Ovary (tissue), 9 donors: ENCODE results near the gene OTOP3. TPM values are rescaled to one million over a fixed set of nuclear protein-coding genes. Genes with fewer than 3 reads are reported as not detected.

Experiments
- DNase-seq, 5 donors: peaks; one replicate each; pipeline ENCODE4 v3.0.0-alpha.2; 2019 to 2020
- H3K27ac ChIP-seq, 2 donors: fragments of 200-600 bp; one replicate each; pipeline versions ENCODE4 v1.5.1 to v1.8.0; 2019 to 2022
- H3K27me3 ChIP-seq: fragments of 200-600 bp; one replicate; pipeline ENCODE4 v1.8.0; 2022
- H3K36me3 ChIP-seq: fragments of 200-600 bp; sonication (generic); one replicate; pipeline ENCODE4 v1.5.1; 2019
- H3K4me1 ChIP-seq: one replicate; pipeline ENCODE4 v1.8.1; 2013; ENCODE audit warnings: mild to moderate bottlenecking, moderate library complexity; ENCODE audit not compliant: insufficient read depth
- H3K4me3 ChIP-seq: fragments of 200-600 bp; sonication (generic); one replicate; pipeline ENCODE4 v1.5.1; 2017
- H3K9me3 ChIP-seq, 2 donors: fragments of 200-600 bp in 1 of 2; sonication (generic) in 1 of 2; one replicate each; pipeline versions ENCODE4 v1.5.1 to v1.8.1; 2013 to 2019; ENCODE audit warnings: mild to moderate bottlenecking in 1 of 2, moderate library complexity in 1 of 2
- CTCF ChIP-seq, 3 donors: fragments of 450-650 bp in 2 of 3; fragments of 200-600 bp in 1 of 3; IDR thresholded peaks; one replicate each; pipeline versions ENCODE4 v1.5.1 to v1.8.0; 2016 to 2022; ENCODE audit warnings: antibody characterized with exemption in 3 of 3, mild to moderate bottlenecking in 1 of 3
- EP300 ChIP-seq: sonication (generic); formaldehyde crosslinking; IDR thresholded peaks from one replicate; pipeline ENCODE4 v1.6.1; 2017; ENCODE audit warnings: antibody characterized with exemption
- POLR2A ChIP-seq: fragments of 450-650 bp; IDR thresholded peaks from one replicate; pipeline ENCODE4 v1.6.1; 2017; ENCODE audit warnings: antibody characterized with exemption, mild to moderate bottlenecking, moderate library complexity
- WGBS, 3 donors: extraction: QIAGEN DNeasy Blood & Tissue Kit in 1 of 3; methylation state at CpG; one replicate each; pipeline versions ENCODE4 v1.1.5 to v1.1.7; 2013 to 2017; 5-methylcytosine and 5-hydroxymethylcytosine counted together
- intact Hi-C, 4 donors: fragments of 100-400 bp; cut with DNase I; formaldehyde crosslinking; loops; one replicate each; pipeline versions ENCODE4 v1.11.0 to v1.15.1; 2022 to 2023
- polyA plus RNA-seq, 2 donors: library from polyadenylated mRNA; stranded (reverse); fragments of 200-250 nt in 1 of 2; fragments of 350-450 nt in 1 of 2; fragmentation: Illumina TruSeq in 1 of 2; extraction: RNeasy Lipid Tissue Mini Kit (QIAGEN cat#74804) in 1 of 2; gene quantifications; one replicate each; pipeline ENCODE4 v1.2.3, GENCODE V29; 2013 to 2014
- total RNA-seq, 7 donors: library from RNA; depleted of rRNA in 2 of 7; stranded (reverse); fragments of >200 nt in 2 of 7; fragmentation: NEBNext Ultra II Directional in 3 of 7; extraction: Animal tissue kit (Norgen Biotek cat#: 25700) in 3 of 7; gene quantifications; one replicate each; pipeline versions ENCODE4 v1.1.0 to v1.2.4, GENCODE V29; 2016 to 2023
- donor health status: DM: no; HTN: no; CAD: no; lungs with moderate emphysema.
- donor health status: DM: no; HTN: no; CAD: no.
- donor health status: Bipolar disorder and iron deficiency.
- donor health status: DM: yes; HTN: yes; CAD: no.
- donor health status: DM: no; HTN: no; CAD: no.
- donor health status: DM: yes; HTN: yes; CAD: no.

The OTOP3 gene
- total and polyA plus RNA-seq, 9 donors: not detected

GRCh38 chr17:74953134-74953687 lies 17.5 kb downstream of the OTOP3 start:
- no peak overlapping the region for H3K4me3 ChIP-seq
- intact Hi-C loops: loop anchor here in 3 of 4 donors (5.0 to 10.0 kb wide), 3 partner anchors 88 to 161 kb away; no protein-coding TSS in a partner anchor
- no peaks in the 10 kb centered on the region for H3K9me3 ChIP-seq
- no peak overlapping the region for H3K27ac ChIP-seq
- H3K36me3 ChIP-seq: no peaks in the 10 kb centered on the region
- WGBS, 3 donors: 71 to 73% (median 72%) methylated on average over 11 of the region's 11 CpGs
- no peaks in the 10 kb centered on the region for H3K4me1 ChIP-seq
- no peak for DNase-seq
- no peaks in the 10 kb centered on the region for H3K27me3 ChIP-seq
- TF ChIP-seq POLR2A (no peak), EP300 (no peak), CTCF (IDR thresholded peaks at IDR 0.05) (no peak)

- Histone ChIP-seq H3K27me3 (no peaks in the 10 kb centered on the region), H3K27ac (no peak overlapping the region), H3K36me3 (no peaks in the 10 kb centered on the region), H3K4me1 (no peaks in the 10 kb centered on the region), H3K4me3 (no peak overlapping the region), H3K9me3 (no peaks in the 10 kb centered on the region)
- intact Hi-C loops: loop anchor here in 3 of 4 donors (5.0 to 10.0 kb wide), 3 partner anchors 89 to 162 kb away; no protein-coding TSS in a partner anchor
- no peak for TF ChIP-seq EP300
- WGBS, 3 donors: 80 to 81% (median 80%) methylated on average over 15 of the region's 15 CpGs
- DNase-seq: no peak
Measured at GRCh38 chr17:74954115-74954514, 18.4 kb downstream of the OTOP3 start.

- Histone ChIP-seq H3K27me3 (no peaks in the 10 kb centered on the region), H3K9me3 (no peaks in the 10 kb centered on the region), H3K4me3 (no peak overlapping the region), H3K27ac (no peak overlapping the region), H3K4me1 (no peaks in the 10 kb centered on the region), H3K36me3 (no peaks in the 10 kb centered on the region)
- TF ChIP-seq CTCF (IDR thresholded peaks at IDR 0.05): no peak
- TF ChIP-seq POLR2A: no peak
- TF ChIP-seq EP300: no peak
- no peak for DNase-seq
- 57 to 65% (median 60%) methylated on average over 13 of the region's 13 CpGs for WGBS, 3 donors
- intact Hi-C loops: loop anchor here (5.0 to 10.0 kb wide), 5 partner anchors 90 to 213 kb away; partner anchors contain the start of gene NHERF1 (in 1 of the 4)
Measured at GRCh38 chr17:74954665-74955421, 19.1 kb downstream of the OTOP3 start.

- Histone ChIP-seq H3K36me3 (no peaks in the 10 kb centered on the region), H3K27me3 (no peaks in the 10 kb centered on the region), H3K27ac (no peak overlapping the region), H3K4me1 (no peaks in the 10 kb centered on the region), H3K9me3 (no peaks in the 10 kb centered on the region), H3K4me3 (no peak overlapping the region)
- intact Hi-C loops: loop anchor here in 3 of 4 donors (5.0 to 10.0 kb wide), 5 partner anchors 91 to 214 kb away; partner anchors contain the start of gene NHERF1 (in 1 of the 3)
- DNase-seq: no peak
- TF ChIP-seq POLR2A (no peak), EP300 (no peak), CTCF (IDR thresholded peaks at IDR 0.05) (no peak)
- WGBS, 3 donors: 71 to 76% (median 71%) methylated on average over 4 of the region's 4 CpGs
Measured at GRCh38 chr17:74956093-74956492, 20.4 kb downstream of the OTOP3 start.
